ENCODE results near the gene KCNK6.

- TF ChIP-seq CTCF (conservative IDR thresholded peaks at IDR 0.05 in 1 of 2, IDR thresholded peaks at IDR 0.05 in 1 of 2; ENCODE audit: extremely low read depth in 1 of 2, insufficient read depth in 1 of 2, low read depth in 1 of 2, low read length in 2 of 2) (no peak), EZH2 (IDR thresholded peaks at IDR 0.05; ENCODE audit: borderline replicate concordance, low read length) (no peak)
Observed at GRCh38 chr19:38277549-38277948, 42.1 kb upstream of the KCNK6 start.

All from mammary epithelial cell (primary cell).